22Rv1 (cell line): ENCODE data around the gene OVCA2.

Experiments
- CTCF ChIP-seq: fragments of 450-650 bp; IDR thresholded peaks from 2 replicates; pipeline ENCODE4 v1.5.1; 2017; ENCODE audit warnings: mild to moderate bottlenecking
- ZFX ChIP-seq: fragments of 450-650 bp; IDR thresholded peaks from 2 replicates; pipeline ENCODE4 v1.6.1; 2017; ENCODE audit warnings: antibody characterized with exemption, borderline replicate concordance

- TF ChIP-seq CTCF (no peak), ZFX (no peak)
Observed at GRCh38 chr17:1994707-1995106, 47.1 kb upstream of the OVCA2 start.
